GM21619 (cell line): ENCODE results near the gene RAP1GAP2.
"Not testable (repeated sequence)": the region's sequence is repeated elsewhere in the genome, so short reads cannot be mapped to it uniquely, and the experiment has no call there.

Experiments used
- ATAC-seq: cut with Tn5 transposase; IDR thresholded peaks from one replicate; pipeline ENCODE4 v1.9.1; 2021; ENCODE audit not compliant: unreplicated experiment

Gene RAP1GAP2

DNA sequence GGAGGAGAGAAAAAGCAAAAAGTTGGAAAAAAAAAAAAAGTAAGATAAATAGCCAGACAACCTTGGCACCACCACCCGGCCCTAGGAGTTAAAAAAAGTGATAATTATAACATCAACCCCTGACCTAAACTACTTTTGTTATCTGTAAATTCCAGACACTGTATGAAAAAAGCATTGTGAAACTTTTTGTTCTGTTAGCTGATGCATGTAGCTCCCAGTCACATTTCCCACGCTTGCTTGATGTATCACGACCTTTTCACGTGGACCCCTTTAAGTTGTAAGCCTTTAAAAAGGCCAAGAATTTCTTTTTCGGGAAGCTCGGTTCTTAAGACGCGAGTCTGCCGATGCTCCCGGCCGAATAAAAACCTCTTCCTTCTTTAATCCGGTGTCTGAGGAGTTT is 10.9 kb upstream of the RAP1GAP2 start:
- not testable (repeated sequence) for ATAC-seq

GRCh38 chr17:2786176-2786881 is 9.9 kb upstream of the RAP1GAP2 start:
- ATAC-seq, result no peak

DNA sequence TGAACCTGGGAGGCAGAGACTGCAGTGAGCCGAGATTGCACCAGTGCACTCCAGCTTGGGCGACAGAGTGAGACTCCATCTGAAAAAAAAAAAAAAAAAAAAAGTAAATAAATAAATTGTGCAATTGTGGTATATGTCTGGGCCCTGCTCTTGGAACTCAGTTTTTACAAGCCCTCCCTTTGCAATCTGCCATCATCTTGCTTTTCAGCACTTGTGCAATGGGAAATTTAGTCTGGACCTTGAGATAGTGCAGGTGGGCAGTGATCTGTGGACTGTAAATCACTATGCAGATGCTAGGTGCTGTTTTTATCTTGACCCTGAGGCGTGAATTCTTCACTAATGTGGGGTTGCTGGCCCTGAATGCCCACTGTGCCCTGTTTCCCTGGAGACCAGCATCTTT is 6.5 kb upstream of the RAP1GAP2 start:
- ATAC-seq, result no peak

DNA sequence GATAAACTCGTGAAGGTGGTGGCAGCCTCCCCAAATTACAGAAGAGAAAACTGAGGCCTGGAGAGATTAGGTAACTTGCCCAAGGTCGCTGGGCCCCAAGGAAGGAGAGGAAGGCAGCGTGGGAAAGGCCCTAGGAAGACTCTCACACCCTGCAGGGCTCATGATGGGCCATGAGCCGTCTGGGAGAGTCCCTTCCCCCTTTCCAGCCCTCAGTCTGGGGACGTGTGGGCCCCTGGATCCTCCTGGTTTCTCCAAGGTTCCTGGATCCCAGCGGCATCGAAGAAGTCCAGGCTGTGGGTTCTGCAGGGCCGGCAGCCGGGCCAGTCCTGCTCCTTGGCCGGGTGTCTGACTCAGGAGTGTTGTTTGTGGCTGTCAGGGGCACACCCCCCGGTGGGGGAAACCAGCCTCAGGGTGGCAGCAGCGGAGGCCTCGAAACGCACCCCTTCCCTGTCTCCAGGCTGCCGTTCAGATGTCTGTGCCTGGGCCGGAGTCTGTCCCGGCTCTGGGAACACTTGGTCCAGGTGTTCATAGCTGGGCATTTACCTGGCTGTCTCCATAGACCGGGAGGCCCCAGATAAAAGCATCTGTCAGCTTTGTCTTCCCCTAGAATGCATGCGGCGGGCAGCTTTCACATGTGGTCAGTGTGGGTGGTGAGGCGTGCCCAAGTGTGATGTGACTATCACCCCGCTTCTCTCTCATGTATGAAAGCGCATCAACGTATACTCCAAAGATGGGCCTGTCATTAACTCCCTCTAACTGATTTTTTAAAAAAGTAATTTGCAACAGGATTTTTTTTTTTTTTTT is 3.7 kb upstream of the RAP1GAP2 start:
- no peak for ATAC-seq

GRCh38 chr17:2794111-2794803 is 2.0 kb upstream of the RAP1GAP2 start:
- ATAC-seq, result no peak

GRCh38 chr17:2795441-2796163 is 636 bp upstream of the RAP1GAP2 start:
- ATAC-seq, result no peak

DNA sequence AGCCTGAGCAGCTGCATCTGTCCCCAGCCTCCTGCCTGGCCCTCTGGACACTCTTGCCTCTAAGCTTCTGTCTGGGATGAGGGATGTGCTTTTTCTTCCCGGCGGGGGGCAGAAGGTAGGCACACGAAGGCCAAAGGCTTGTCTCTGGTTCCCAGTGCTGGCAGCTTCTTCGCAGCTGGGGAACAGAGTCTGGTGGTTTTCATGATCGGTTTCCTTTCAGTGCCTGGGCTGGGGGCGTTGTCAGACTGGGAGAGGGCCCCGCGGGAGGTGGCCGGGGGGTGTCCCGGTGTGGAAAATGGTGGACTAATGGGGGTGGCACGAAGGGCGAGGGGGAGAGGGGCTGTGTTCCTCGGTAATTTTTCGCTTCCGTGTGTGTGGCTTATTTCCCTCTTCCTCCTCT is 988 bp downstream of the RAP1GAP2 start:
- ATAC-seq, result no peak

- ATAC-seq, result no peak
These were observed 1.4 kb downstream of the RAP1GAP2 start for GRCh38 chr17:2797637-2798036.

- no peak for ATAC-seq
These were observed 1.9 kb downstream of the RAP1GAP2 start for GRCh38 chr17:2798188-2798587.

- ATAC-seq, result no peak
These were observed 2.4 kb downstream of the RAP1GAP2 start for GRCh38 chr17:2798678-2799077.

GRCh38 chr17:2799653-2800052 is 3.4 kb downstream of the RAP1GAP2 start:
- no peak for ATAC-seq

DNA sequence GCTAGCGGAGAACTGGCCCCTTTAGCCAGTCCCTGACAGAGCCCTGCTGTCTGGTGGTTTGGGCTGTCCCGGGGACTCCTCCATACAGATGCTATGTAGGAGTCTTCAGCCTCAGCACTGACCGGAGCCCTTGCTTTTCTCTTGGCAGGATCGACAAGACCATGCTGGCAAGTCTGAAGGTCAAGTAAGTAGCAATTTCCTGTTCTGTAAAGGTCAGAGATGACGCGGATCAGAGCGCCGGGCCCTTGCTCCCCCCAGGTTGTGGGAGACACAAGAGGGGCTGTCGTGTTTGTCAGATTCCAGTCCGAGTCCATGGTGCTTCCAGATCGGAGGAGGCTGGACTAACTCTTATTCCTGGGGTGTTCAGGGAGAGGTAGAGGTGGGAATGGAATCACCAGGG is 4.1 kb downstream of the RAP1GAP2 start:
- no peak for ATAC-seq

DNA sequence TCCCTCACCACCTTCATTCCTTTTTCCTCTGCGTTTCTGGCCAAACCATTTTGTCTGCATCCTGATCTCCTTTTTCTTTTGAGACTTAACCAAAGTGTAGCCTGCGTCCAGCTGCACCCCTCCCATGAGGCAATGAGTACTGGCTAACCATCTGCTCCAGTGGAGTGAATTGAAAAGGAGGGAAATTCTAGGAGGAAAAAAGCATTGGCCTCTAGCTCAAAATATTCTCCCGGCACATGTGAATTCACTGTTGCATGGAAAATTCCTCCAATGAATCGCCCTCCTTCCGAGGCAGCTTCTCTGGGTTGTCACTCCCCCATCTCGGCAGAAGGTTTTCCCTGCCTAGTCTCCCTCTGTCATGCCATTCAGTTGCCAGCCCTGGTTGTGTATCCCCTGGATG is 5.6 kb downstream of the RAP1GAP2 start:
- ATAC-seq, result no peak

DNA sequence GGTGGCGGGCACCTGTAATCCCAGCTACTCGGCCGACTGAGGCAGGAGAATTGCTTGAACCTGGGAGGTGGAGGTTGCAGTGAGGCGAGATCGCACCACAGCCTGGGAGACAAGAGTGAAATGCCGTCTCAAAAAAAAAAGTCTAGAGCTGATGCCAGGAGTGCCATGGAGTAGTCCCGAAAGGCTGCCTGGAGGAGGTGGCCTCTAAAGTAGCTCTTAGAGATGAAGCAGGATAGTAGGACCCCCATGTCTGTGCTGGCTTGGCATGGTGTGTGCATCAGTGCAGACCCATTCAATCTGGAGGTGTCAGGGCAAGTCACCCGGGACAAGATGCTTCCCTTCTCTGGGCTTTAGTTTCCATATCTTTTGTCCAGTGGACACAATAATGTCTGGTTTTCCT is 6.3 kb downstream of the RAP1GAP2 start:
- ATAC-seq, result no peak

DNA sequence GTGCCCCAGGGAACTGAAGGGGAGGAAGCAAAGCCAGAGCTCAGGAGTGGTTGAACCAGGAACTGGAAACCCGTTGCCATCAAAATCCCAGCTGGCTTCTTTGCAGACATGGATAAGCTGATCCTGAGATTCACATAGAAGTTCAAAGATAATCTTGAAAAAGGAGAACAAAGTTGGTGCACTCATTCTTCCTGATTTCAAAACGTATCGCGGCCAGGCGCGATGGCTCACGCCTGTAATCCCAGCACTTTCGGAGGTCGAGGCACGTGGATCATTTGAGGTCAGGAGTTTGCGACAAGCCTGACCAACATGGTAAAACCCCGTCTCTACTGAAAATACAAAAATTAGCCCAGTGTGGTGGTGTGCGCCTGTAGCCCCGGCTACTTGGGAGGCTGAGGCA is 7.1 kb downstream of the RAP1GAP2 start:
- ATAC-seq, result no peak

DNA sequence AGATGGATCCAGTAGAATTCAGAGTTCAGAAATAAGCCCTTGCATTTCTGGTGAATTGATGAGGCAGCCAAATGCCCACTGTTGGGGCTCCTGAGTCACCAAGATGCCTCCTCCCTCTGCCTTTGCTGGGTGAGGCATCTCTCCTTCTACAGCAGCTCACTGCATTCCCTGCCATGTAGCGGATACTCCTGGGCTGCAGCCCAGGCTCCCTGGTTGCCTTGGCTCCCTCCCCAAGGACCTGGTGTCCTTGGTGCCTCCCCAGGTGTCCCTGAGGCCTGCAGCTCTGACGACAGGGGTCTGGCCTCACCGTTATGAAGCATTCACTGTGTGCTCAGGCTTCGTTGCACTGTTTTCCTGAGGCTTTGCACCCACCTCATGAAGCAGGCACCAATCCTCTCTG is 7.7 kb downstream of the RAP1GAP2 start:
- ATAC-seq, result no peak

DNA sequence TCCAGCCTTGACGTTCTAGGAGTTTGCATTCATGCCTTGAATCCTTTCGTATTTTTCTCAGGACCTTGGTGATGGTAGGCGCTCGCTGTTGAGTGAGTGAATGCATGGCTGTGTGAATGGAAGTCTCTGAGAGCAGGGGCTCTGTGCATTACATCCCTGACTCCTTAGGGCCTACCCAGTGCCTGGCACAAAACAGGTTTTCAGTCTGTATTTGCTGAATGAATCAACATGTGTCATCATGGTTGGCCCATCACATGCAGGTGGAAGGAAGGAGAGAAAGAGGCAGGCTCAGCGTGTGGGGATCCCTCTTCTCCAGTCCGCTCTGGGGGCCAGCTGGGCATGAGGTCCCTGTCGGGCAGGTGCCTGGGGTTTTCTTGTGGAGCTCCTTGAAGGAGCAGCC is 8.7 kb downstream of the RAP1GAP2 start:
- no peak for ATAC-seq

- no peak for ATAC-seq
These were observed 9.7 kb downstream of the RAP1GAP2 start for GRCh38 chr17:2805961-2806360.

DNA sequence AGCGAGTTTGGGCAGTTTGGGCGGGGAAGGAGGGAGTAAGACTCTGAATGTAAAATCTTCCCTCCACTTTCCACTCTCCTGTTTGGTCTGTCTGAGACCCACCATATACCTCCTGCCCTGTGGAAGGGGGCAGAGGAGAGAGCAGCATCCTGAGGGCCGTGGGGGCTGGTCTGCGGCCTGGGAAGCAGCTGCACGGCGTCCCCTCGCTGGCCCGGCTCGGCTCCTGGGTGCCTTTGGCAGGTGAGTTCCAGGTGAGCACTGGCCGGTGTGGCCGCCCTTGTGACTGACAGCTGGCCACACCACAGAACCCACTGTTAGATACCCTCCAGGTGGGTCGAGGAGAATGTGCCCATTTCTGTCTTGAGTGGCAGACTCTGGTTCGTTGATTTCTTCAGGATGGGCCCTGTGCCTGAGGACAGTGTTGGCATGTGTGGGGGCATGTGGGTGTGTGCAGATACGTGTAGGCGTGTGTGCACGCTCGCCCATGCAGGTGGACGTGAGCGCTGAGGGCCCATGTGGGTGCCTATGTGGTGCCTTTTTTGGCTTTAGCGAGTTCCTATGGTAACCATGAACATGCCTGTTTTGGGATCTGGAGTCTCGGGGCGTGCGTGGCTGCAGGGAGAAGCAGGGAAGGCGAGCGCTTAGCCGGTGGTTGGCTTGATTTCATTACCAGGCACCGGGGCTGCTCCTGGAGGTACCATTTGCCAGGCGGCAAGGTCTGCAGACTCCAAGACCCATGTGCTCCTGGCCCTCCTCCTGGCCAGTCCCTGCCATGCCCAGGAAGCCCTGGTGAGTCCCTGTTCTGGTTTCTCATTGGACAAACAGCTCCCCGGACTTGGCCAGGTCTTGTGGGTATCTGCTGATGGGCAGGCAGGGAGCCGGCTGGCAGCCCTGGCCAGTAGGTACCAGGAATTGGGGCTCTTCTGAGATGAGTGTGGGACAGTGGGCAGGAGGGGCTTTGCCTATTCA is 12.4 kb downstream of the RAP1GAP2 start:
- ATAC-seq, result no peak

- ATAC-seq, result no peak
These were observed 13.1 kb downstream of the RAP1GAP2 start for GRCh38 chr17:2809337-2809736.
